Measurements from ENCODE around the gene SLC15A3. TPM values are rescaled to one million over a fixed set of nuclear protein-coding genes. Genes with fewer than 3 reads are reported as not detected.

SLC15A3 gene
- total RNA-seq, 4 donors from 2014 or later: 5.9 to 44.5 (median 28.7) TPM

GRCh38 chr11:60927061-60927592 lies 24.8 kb downstream of the SLC15A3 start:
- H3K9me3 ChIP-seq: no peaks in the 10 kb centered on the region
- H3K4me3 ChIP-seq: no peak overlapping the region
- no peaks in the 10 kb centered on the region for H3K27me3 ChIP-seq
- TF ChIP-seq CTCF (IDR thresholded peaks at IDR 0.05) (no peak), POLR2A (IDR thresholded peaks at IDR 0.05) (no peak)
- peaks cover 0 to 21% of the 10 kb centered on the region in 2 donors for H3K4me1 ChIP-seq
- no peak overlapping the region for H3K27ac ChIP-seq
- H3K36me3 ChIP-seq: no peaks in the 10 kb centered on the region
- intact Hi-C loops (cut with DNase I; ENCODE audit: low total_unique reads): no loop called here
- DNase-seq: no peak

- intact Hi-C loops (cut with DNase I; ENCODE audit: low total_unique reads): no loop called here
- no peaks in the 10 kb centered on the region for H3K9me3 ChIP-seq
- no peaks in the 10 kb centered on the region for H3K36me3 ChIP-seq
These were observed 25.5 kb downstream of the SLC15A3 start for GRCh38 chr11:60926500-60926899.

GRCh38 chr11:60925868-60926267 lies 26.1 kb downstream of the SLC15A3 start:
- DNase-seq: no peak
- no peak overlapping the region for H3K27ac ChIP-seq
- H3K27me3 ChIP-seq: no peaks in the 10 kb centered on the region
- H3K36me3 ChIP-seq: no peaks in the 10 kb centered on the region
- TF ChIP-seq POLR2A (IDR thresholded peaks at IDR 0.05): no peak
- no peak for TF ChIP-seq CTCF (IDR thresholded peaks at IDR 0.05)
- no peaks in the 10 kb centered on the region for H3K9me3 ChIP-seq
- H3K4me1 ChIP-seq: peaks cover 0 to 21% of the 10 kb centered on the region in 2 donors
- no peak overlapping the region for H3K4me3 ChIP-seq
- intact Hi-C loops (cut with DNase I; ENCODE audit: low total_unique reads): no loop called here

More at GRCh38 chr11:60926500-60926899, 25.5 kb downstream of the SLC15A3 start:
- no peak for TF ChIP-seq CTCF (IDR thresholded peaks at IDR 0.05)
- no peak for TF ChIP-seq POLR2A (IDR thresholded peaks at IDR 0.05)
- Histone ChIP-seq H3K4me1 (peaks cover 0 to 21% of the 10 kb centered on the region in 2 donors), H3K27me3 (no peaks in the 10 kb centered on the region), H3K27ac (no peak overlapping the region), H3K4me3 (no peak overlapping the region)
- no peak for DNase-seq

- H3K4me3 ChIP-seq: peak overlapping the region; percentile 43 to 61
- no peak for TF ChIP-seq CTCF (IDR thresholded peaks at IDR 0.05)
- no peak for TF ChIP-seq POLR2A (IDR thresholded peaks at IDR 0.05)
- no peak for DNase-seq
- H3K4me1 ChIP-seq: peaks cover 0 to 21% of the 10 kb centered on the region in 2 donors
- intact Hi-C loops (cut with DNase I; ENCODE audit: low total_unique reads): no loop called here
- no peaks in the 10 kb centered on the region for H3K27me3 ChIP-seq
- no peaks in the 10 kb centered on the region for H3K36me3 ChIP-seq
- no peak overlapping the region for H3K27ac ChIP-seq
- H3K9me3 ChIP-seq: no peaks in the 10 kb centered on the region
These were observed 26.8 kb downstream of the SLC15A3 start for GRCh38 chr11:60924906-60925853.
